Testis (tissue), 2 donors: ENCODE measurements around the gene SHISAL2B.
"Not testable (repeated sequence)": the region's sequence is repeated elsewhere in the genome, so short reads cannot be mapped to it uniquely, and the experiment has no call there.

Source experiments
- POLR2A ChIP-seq: fragments of 450-650 bp; IDR thresholded peaks from one replicate; pipeline ENCODE4 v1.6.1; 2017; ENCODE audit warnings: antibody characterized with exemption, mild to moderate bottlenecking, moderate library complexity
- TF ChIP-seq, protein P1 (sequence below), 3 experiments: fragments of 450-650 bp in 2 of 3; fragments of 200-600 bp in 1 of 3; sonication (generic) in 1 of 3; IDR thresholded peaks; one replicate each; pipeline ENCODE4 v1.5.1; 2016 to 2019; ENCODE audit warnings: antibody characterized with exemption in 3 of 3, mild to moderate bottlenecking in 2 of 3, moderate library complexity in 1 of 3

DNA sequence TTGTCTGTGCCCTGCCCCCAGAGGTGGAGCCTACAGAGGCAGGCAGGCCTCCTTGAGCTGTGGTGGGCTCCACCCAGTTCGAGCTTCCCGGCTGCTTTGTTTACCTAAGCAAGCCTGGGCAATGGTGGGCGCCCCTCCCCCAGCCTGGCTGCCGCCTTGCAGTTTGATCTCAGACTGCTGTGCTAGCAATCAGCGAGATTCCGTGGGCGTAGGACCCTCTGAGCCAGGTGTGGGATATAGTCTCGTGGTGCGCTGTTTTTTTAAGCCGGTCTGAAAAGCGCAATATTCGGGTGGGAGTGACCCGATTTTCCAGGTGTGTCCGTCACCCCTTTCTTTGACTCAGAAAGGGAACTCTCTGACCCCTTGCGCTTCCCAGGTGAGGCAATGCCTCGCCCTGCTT is 24.2 kb downstream of the SHISAL2B start:
- TF ChIP-seq, protein P1, sequence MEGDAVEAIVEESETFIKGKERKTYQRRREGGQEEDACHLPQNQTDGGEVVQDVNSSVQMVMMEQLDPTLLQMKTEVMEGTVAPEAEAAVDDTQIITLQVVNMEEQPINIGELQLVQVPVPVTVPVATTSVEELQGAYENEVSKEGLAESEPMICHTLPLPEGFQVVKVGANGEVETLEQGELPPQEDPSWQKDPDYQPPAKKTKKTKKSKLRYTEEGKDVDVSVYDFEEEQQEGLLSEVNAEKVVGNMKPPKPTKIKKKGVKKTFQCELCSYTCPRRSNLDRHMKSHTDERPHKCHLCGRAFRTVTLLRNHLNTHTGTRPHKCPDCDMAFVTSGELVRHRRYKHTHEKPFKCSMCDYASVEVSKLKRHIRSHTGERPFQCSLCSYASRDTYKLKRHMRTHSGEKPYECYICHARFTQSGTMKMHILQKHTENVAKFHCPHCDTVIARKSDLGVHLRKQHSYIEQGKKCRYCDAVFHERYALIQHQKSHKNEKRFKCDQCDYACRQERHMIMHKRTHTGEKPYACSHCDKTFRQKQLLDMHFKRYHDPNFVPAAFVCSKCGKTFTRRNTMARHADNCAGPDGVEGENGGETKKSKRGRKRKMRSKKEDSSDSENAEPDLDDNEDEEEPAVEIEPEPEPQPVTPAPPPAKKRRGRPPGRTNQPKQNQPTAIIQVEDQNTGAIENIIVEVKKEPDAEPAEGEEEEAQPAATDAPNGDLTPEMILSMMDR (IDR thresholded peaks at IDR 0.05) = not testable (repeated sequence)
- TF ChIP-seq POLR2A = not testable (repeated sequence)
